SU-DHL-6 (cell line): ENCODE measurements around the gene PRR14L.
"Not testable (repeated sequence)": the region's sequence is repeated elsewhere in the genome, so short reads cannot be mapped to it uniquely, and the experiment has no call there.

Source experiments
- H2AFZ ChIP-seq: fragments of 200-600 bp; sonication (generic); 2 replicates; pipeline ENCODE4 v1.6.1; 2014; ENCODE audit warnings: low read depth, mild to moderate bottlenecking, moderate library complexity, mixed read lengths, antibody characterized with exemption, low read length; ENCODE audit not compliant: severe bottlenecking
- H3F3A ChIP-seq: fragments of 200-600 bp; shearing (Covaris generic); 2 replicates; pipeline ENCODE4 v1.6.0; 2016; ENCODE audit warnings: antibody characterized with exemption, mild to moderate bottlenecking; ENCODE audit not compliant: insufficient read depth
- H3K27ac ChIP-seq: fragments of 200-600 bp; sonication (generic); 2 replicates; pipeline ENCODE4 v1.5.1; 2016; ENCODE audit warnings: low read depth, mild to moderate bottlenecking, low read length, moderate library complexity, mixed read lengths
- H3K27me3 ChIP-seq: fragments of 200-600 bp; sonication (generic), shearing (Covaris generic); 2 replicates; pipeline ENCODE4 v1.6.0; 2014; ENCODE audit warnings: mild to moderate bottlenecking, low read length
- H3K36me3 ChIP-seq: fragments of 200-600 bp; sonication (generic); 2 replicates; pipeline ENCODE4 v1.6.1; 2014; ENCODE audit warnings: mild to moderate bottlenecking, low read length, mixed read lengths
- H3K4me2 ChIP-seq: fragments of 300-600, 200-600 bp; shearing (Covaris generic), sonication (generic); 2 replicates; pipeline ENCODE4 v1.6.0; 2014; ENCODE audit warnings: low read length, low read depth, mild to moderate bottlenecking; ENCODE audit not compliant: poor library complexity, severe bottlenecking
- H3K4me3 ChIP-seq: fragments of 200-600 bp; sonication (generic); 2 replicates; pipeline ENCODE4 v1.5.1; 2014; ENCODE audit warnings: antibody characterized with exemption, low read length, mild to moderate bottlenecking, mixed read lengths; ENCODE audit not compliant: insufficient read depth, poor library complexity, severe bottlenecking
- H3K79me2 ChIP-seq: fragments of 200-600 bp; sonication (generic); 2 replicates; pipeline ENCODE4 v1.6.1; 2014; ENCODE audit warnings: mild to moderate bottlenecking, low read length, moderate library complexity; ENCODE audit not compliant: insufficient read depth
- H3K9ac ChIP-seq: fragments of 200-600 bp; sonication (generic); 2 replicates; pipeline ENCODE4 v1.7.0; 2014; ENCODE audit warnings: mild to moderate bottlenecking, low read length
- H3K9me2 ChIP-seq: fragments of 200-600 bp; sonication (generic); replicated peaks from 2 replicates; pipeline ENCODE4 v1.6.1; 2014; ENCODE audit warnings: low read length; ENCODE audit not compliant: insufficient read depth
- H3K9me3 ChIP-seq: fragments of 200-600 bp; sonication (generic); 2 replicates; pipeline ENCODE4 v1.6.1; 2014; ENCODE audit warnings: low read length, mixed read lengths; ENCODE audit not compliant: insufficient read depth
- H4K20me1 ChIP-seq: fragments of 200-600 bp; sonication (generic); 2 replicates; pipeline ENCODE4 v1.6.1; 2014; ENCODE audit warnings: low read depth, mild to moderate bottlenecking, antibody characterized with exemption, low read length, moderate library complexity, mixed read lengths
- EZH2phosphoT487 ChIP-seq: fragments of 200-600 bp; sonication (generic), shearing (Covaris generic); conservative IDR thresholded peaks from 2 replicates; pipeline ENCODE4 v1.6.1; 2018; ENCODE audit warnings: mild to moderate bottlenecking, antibody characterized with exemption, low read length, moderate library complexity, mixed read lengths
- TF ChIP-seq, protein P1 (sequence below): fragments of 200-600 bp; sonication (generic); IDR thresholded peaks from one replicate; pipeline ENCODE4 v1.5.1; 2017; ENCODE audit warnings: antibody characterized with exemption, mild to moderate bottlenecking, low read length, moderate library complexity; ENCODE audit not compliant: insufficient read depth, poor library complexity, severe bottlenecking

PRR14L gene

DNA sequence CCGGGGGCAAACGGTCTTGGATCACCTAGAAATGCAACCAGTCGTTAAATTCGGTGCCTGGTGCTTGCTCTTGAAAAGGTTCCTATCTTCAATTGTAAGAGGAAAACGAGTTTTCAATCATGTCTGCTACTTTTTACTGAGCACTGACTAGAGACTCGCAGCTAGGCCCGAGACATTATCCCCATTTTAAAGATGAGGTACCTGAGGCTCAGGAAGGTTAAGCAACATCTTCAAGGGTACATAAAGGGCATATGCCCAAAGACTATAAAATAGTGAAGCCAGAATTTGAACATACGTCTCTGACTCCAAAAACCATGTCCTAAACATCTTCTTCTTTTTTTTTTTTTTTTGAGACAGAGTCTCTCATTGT, 87.3 kb downstream of the PRR14L start:
- no peaks in the 10 kb centered on the region for H3K36me3 ChIP-seq
- H4K20me1 ChIP-seq, result no peaks in the 10 kb centered on the region; the same call in 1 of the 2 replicates
- H3F3A ChIP-seq, result no peaks in the 10 kb centered on the region
- H3K79me2 ChIP-seq, result peaks cover 42% of the 10 kb centered on the region
- peak overlapping the region; percentile 69 for H3K9ac ChIP-seq
- no peaks in the 10 kb centered on the region for H3K27me3 ChIP-seq
- peak overlapping the region; percentile 88 for H3K4me2 ChIP-seq
- peak overlapping the region; percentile 76 for H3K4me3 ChIP-seq
- TF ChIP-seq, protein P1, sequence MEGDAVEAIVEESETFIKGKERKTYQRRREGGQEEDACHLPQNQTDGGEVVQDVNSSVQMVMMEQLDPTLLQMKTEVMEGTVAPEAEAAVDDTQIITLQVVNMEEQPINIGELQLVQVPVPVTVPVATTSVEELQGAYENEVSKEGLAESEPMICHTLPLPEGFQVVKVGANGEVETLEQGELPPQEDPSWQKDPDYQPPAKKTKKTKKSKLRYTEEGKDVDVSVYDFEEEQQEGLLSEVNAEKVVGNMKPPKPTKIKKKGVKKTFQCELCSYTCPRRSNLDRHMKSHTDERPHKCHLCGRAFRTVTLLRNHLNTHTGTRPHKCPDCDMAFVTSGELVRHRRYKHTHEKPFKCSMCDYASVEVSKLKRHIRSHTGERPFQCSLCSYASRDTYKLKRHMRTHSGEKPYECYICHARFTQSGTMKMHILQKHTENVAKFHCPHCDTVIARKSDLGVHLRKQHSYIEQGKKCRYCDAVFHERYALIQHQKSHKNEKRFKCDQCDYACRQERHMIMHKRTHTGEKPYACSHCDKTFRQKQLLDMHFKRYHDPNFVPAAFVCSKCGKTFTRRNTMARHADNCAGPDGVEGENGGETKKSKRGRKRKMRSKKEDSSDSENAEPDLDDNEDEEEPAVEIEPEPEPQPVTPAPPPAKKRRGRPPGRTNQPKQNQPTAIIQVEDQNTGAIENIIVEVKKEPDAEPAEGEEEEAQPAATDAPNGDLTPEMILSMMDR, result no peak
- TF ChIP-seq EZH2phosphoT487, result no peak
- no peaks in the 10 kb centered on the region for H3K9me3 ChIP-seq
- no peak overlapping the region; the same call in 1 of the 2 replicates for H3K27ac ChIP-seq
- no peaks in the 10 kb centered on the region for H3K9me2 ChIP-seq
- peak overlapping the region; percentile 91 for H2AFZ ChIP-seq

DNA sequence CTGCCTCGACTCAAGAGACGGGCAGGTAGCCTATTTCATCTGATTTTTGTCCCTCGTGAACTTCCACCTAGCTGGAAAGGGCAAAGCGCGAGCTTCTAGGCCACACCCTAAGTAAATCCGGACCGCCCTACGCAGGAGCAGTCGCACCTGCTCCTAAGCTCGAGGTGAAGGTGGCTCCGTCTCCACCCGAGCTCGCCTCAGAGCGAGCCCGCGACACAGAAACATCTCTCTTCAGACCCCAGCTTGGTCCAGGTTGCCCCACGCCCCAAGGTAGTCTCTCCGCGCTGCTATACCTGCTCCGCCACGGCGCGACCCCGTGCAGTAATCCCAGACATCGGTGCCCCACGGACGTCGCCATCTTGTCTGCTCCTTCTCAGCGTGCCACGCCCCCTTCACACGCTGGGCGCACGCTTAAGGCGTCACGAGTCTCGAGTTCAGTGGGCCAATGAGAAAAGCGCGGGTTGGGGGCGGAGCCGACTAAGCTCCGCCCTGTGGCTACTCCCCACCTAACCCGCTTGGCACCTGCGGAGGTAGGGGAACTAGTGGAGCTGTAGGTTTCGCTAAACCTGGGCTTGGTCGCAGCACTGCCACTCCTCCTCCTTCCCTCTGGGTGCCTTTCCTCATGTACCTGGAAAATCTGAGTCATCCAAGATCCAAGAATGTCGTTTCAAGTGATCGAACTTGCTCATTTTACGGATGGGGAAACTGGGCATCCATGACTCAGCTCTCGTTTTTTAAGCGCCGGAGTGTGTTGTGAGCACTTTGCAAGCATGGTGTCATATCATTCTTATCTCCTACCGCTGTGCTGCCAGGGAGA, 87.9 kb downstream of the PRR14L start, which contains the start of gene PISD:
Gene PISD, minus strand, starts transcription at position 365 of the 817 bp plus-strand sequence. Its CDS starts 7 bp downstream, at position 358.
- Histone ChIP-seq H3F3A (no peaks in the 10 kb centered on the region), H4K20me1 (no peaks in the 10 kb centered on the region; the same call in 1 of the 2 replicates), H2AFZ (peak within 1 kb of the TSS; percentile 91), H3K27me3 (no peaks in the 10 kb centered on the region), H3K36me3 (no peaks in the 10 kb centered on the region), H3K9ac (peak within 1 kb of the TSS; percentile 69), H3K9me3 (no peaks in the 10 kb centered on the region), H3K79me2 (peaks cover 47% of the 10 kb centered on the region), H3K4me2 (peak within 1 kb of the TSS; percentile 88), H3K27ac (peak within 1 kb of the TSS; percentile 2), H3K9me2 (no peaks in the 10 kb centered on the region), H3K4me3 (peak within 1 kb of the TSS; percentile 76)
- TF ChIP-seq, protein P1, result no peak
- TF ChIP-seq EZH2phosphoT487, result no peak

- not testable (repeated sequence) for H3K9me2 ChIP-seq, H3K27ac ChIP-seq, H4K20me1 ChIP-seq, H3K27me3 ChIP-seq, H3K9me3 ChIP-seq, H2AFZ ChIP-seq, H3K36me3 ChIP-seq, H3F3A ChIP-seq
- Histone ChIP-seq H3K4me3 (peak overlapping the region; percentile 76), H3K4me2 (peak overlapping the region; percentile 85), H3K79me2 (peaks cover 57% of the 10 kb centered on the region), H3K9ac (peak overlapping the region; percentile 69)
Measured at GRCh38 chr22:31660860-31661341, 89.0 kb downstream of the PRR14L start.

- H3K27me3 ChIP-seq, result no peaks in the 10 kb centered on the region
- H3K79me2 ChIP-seq, result peaks cover 73% of the 10 kb centered on the region
- no peaks in the 10 kb centered on the region; the same call in 1 of the 2 replicates for H4K20me1 ChIP-seq
- H3K36me3 ChIP-seq, result no peaks in the 10 kb centered on the region
- no peak overlapping the region for H3K4me2 ChIP-seq
- H3K9me2 ChIP-seq, result no peaks in the 10 kb centered on the region
- H3F3A ChIP-seq, result no peaks in the 10 kb centered on the region
- H3K9me3 ChIP-seq, result no peaks in the 10 kb centered on the region
- H3K9ac ChIP-seq, result no peak overlapping the region
- no peak overlapping the region for H2AFZ ChIP-seq
- TF ChIP-seq, protein P1, result no peak
- TF ChIP-seq EZH2phosphoT487, result no peak
- H3K27ac ChIP-seq, result no peak overlapping the region
- H3K4me3 ChIP-seq, result no peak overlapping the region
Measured at GRCh38 chr22:31659246-31659645, 90.7 kb downstream of the PRR14L start.
